Fibroblast of lung (primary cell): Measurements from ENCODE around the gene ADGRL2. TPM values are rescaled to one million over a fixed set of nuclear protein-coding genes. Genes with fewer than 3 reads are reported as not detected.

ENCODE experiments used
- DNase-seq, 2 donors: peaks; one replicate each; pipeline versions ENCODE4 v3.0.0 to v3.0.0-alpha.2; 2010; ENCODE audit warnings: low read depth in 2 of 2
- H2AFZ ChIP-seq: 2 replicates; pipeline ENCODE4 v1.5.1; 2012; ENCODE audit warnings: low read length, control low read depth, inconsistent platforms
- H3K27ac ChIP-seq: 2 replicates; pipeline ENCODE4 v1.5.1; 2011; ENCODE audit warnings: low read length, control low read depth; ENCODE audit not compliant: insufficient read depth
- H3K27me3 ChIP-seq: 2 replicates; pipeline ENCODE4 v1.5.1; 2011; ENCODE audit warnings: mild to moderate bottlenecking, low read length; ENCODE audit not compliant: control insufficient read depth, insufficient read depth
- H3K36me3 ChIP-seq: 2 replicates; pipeline ENCODE4 v1.5.1; 2011; ENCODE audit warnings: low read length; ENCODE audit not compliant: control insufficient read depth, insufficient read depth
- H3K4me1 ChIP-seq: 2 replicates; pipeline ENCODE4 v1.5.1; 2011; ENCODE audit warnings: low read length; ENCODE audit not compliant: control insufficient read depth, insufficient read depth; ENCODE audit errors: extremely low read depth
- H3K4me2 ChIP-seq: 2 replicates; pipeline ENCODE4 v1.5.1; 2011; ENCODE audit warnings: low read length, control low read depth; ENCODE audit not compliant: insufficient read depth; ENCODE audit errors: extremely low read depth
- H3K4me3 ChIP-seq, 4 experiments: fragments of 200-600 bp in 1 of 4; sonication (generic) in 1 of 4; replicated peaks in 1 of 4; 2 replicates each; pipeline ENCODE4 v1.5.1; 2011 to 2016; ENCODE audit warnings: low read length in 4 of 4, low read depth in 3 of 4, mild to moderate bottlenecking in 3 of 4, control low read depth in 2 of 4, inconsistent platforms in 1 of 4, mixed read lengths in 1 of 4; ENCODE audit not compliant: insufficient read depth in 1 of 4; ENCODE audit errors: control extremely low read depth in 1 of 4
- H3K79me2 ChIP-seq: 2 replicates; pipeline ENCODE4 v1.5.1; 2012; ENCODE audit warnings: mild to moderate bottlenecking, low read length, inconsistent platforms; ENCODE audit not compliant: control insufficient read depth, insufficient read depth
- H3K9ac ChIP-seq: 2 replicates; pipeline ENCODE4 v1.5.1; 2011; ENCODE audit warnings: mild to moderate bottlenecking, low read length, control low read depth; ENCODE audit not compliant: insufficient read depth
- H3K9me3 ChIP-seq: 2 replicates; pipeline ENCODE4 v1.5.1; 2012; ENCODE audit warnings: low read depth, low read length; ENCODE audit not compliant: control insufficient read depth, insufficient read depth
- H4K20me1 ChIP-seq: 2 replicates; pipeline ENCODE4 v1.5.1; 2011; ENCODE audit warnings: low read length; ENCODE audit not compliant: control insufficient read depth, insufficient read depth; ENCODE audit errors: extremely low read depth
- CTCF ChIP-seq, 2 donors: IDR thresholded peaks in 1 of 2; conservative IDR thresholded peaks in 1 of 2; 1 replicate in 1 of 2; 2 replicates in 1 of 2; pipeline ENCODE4 v1.5.1; 2011 to 2012; ENCODE audit warnings: low read length in 2 of 2, control low read depth in 1 of 2, inconsistent platforms in 1 of 2, low read depth in 1 of 2, mild to moderate bottlenecking in 1 of 2
- EZH2 ChIP-seq: IDR thresholded peaks from 2 replicates; pipeline ENCODE4 v1.5.1; 2012; ENCODE audit warnings: low read length, control low read depth, mild to moderate bottlenecking; ENCODE audit errors: missing control alignments
- polyA plus RNA-seq, 2 donors: library from polyadenylated mRNA; depleted of rRNA in 1 of 2; stranded (reverse) in 1 of 2; unstranded in 1 of 2; fragments of >200 nt; gene quantifications; 2 replicates each; pipeline ENCODE4 v1.2.1, GENCODE V29; 2011 to 2012; ENCODE audit warnings: missing spikeins in 1 of 2
- total RNA-seq: library from RNA; depleted of rRNA; stranded (reverse); fragments of >200 nt; gene quantifications from 2 replicates; pipeline ENCODE4 v1.2.1, GENCODE V29; 2014

ADGRL2 gene
- total and polyA plus RNA-seq, 2 donors (not counting 1 experiment from before 2014, with no cell fraction given): 74.1 to 196 TPM

- no peak overlapping the region for H3K4me2 ChIP-seq
- DNase-seq: peak; percentile 83 to 87
- no peak for TF ChIP-seq CTCF (conservative IDR thresholded peaks at IDR 0.05 in 1 of 2, IDR thresholded peaks at IDR 0.05 in 1 of 2; ENCODE audit: low read depth in 1 of 2, low read length in 2 of 2)
- no peak for TF ChIP-seq EZH2
- no peak overlapping the region for H3K4me3 ChIP-seq
- no peak overlapping the region for H3K27ac ChIP-seq
- H3K9me3 ChIP-seq: no peaks in the 10 kb centered on the region
- H2AFZ ChIP-seq: no peak overlapping the region
- H3K9ac ChIP-seq: no peak overlapping the region
- H3K79me2 ChIP-seq: peaks cover 35% of the 10 kb centered on the region
- peaks cover 17% of the 10 kb centered on the region for H3K4me1 ChIP-seq
- no peaks in the 10 kb centered on the region for H3K36me3 ChIP-seq
- no peaks in the 10 kb centered on the region for H3K27me3 ChIP-seq
- H4K20me1 ChIP-seq: no peaks in the 10 kb centered on the region
Measured at GRCh38 chr1:81832573-81832972, 31.8 kb downstream of the ADGRL2 start.

GRCh38 chr1:81833722-81834121, 33.0 kb downstream of the ADGRL2 start:
- Histone ChIP-seq H3K79me2 (peaks cover 34% of the 10 kb centered on the region), H3K36me3 (no peaks in the 10 kb centered on the region), H3K4me1 (peaks cover 17% of the 10 kb centered on the region), H4K20me1 (no peaks in the 10 kb centered on the region), H3K4me2 (peak overlapping the region; percentile 40), H3K27me3 (no peaks in the 10 kb centered on the region), H3K27ac (no peak overlapping the region), H3K9ac (no peak overlapping the region), H2AFZ (no peak overlapping the region), H3K9me3 (no peaks in the 10 kb centered on the region), H3K4me3 (peak overlapping the region in 1 of 4 experiments; percentile 6)
- TF ChIP-seq CTCF (conservative IDR thresholded peaks at IDR 0.05 in 1 of 2, IDR thresholded peaks at IDR 0.05 in 1 of 2; ENCODE audit: low read depth in 1 of 2, low read length in 2 of 2) (no peak), EZH2 (no peak)
- DNase-seq: peak in 1 of 2 donors; percentile 83

- Histone ChIP-seq H2AFZ (no peak overlapping the region), H3K4me3 (peak overlapping the region in 1 of 4 experiments; percentile 14), H3K27ac (peak overlapping the region; percentile 46), H4K20me1 (no peaks in the 10 kb centered on the region), H3K4me1 (peaks cover 17% of the 10 kb centered on the region), H3K9ac (no peak overlapping the region), H3K4me2 (peak overlapping the region; percentile 70), H3K36me3 (no peaks in the 10 kb centered on the region), H3K9me3 (no peaks in the 10 kb centered on the region), H3K79me2 (peaks cover 34% of the 10 kb centered on the region), H3K27me3 (no peaks in the 10 kb centered on the region)
- DNase-seq: peak; percentile 61 to 74
- no peak for TF ChIP-seq CTCF (conservative IDR thresholded peaks at IDR 0.05 in 1 of 2, IDR thresholded peaks at IDR 0.05 in 1 of 2; ENCODE audit: low read depth in 1 of 2, low read length in 2 of 2)
- no peak for TF ChIP-seq EZH2
Measured at GRCh38 chr1:81834268-81834667, 33.5 kb downstream of the ADGRL2 start.
